CD4-positive, alpha-beta T cell treated with Interleukin-12 subunit alpha and Interleukin-12 subunit beta, for 1 hour (primary cell): ENCODE measurements around the gene SMC1B.
"Not testable (repeated sequence)": the region's sequence is repeated elsewhere in the genome, so short reads cannot be mapped to it uniquely, and the experiment has no call there.

Experiments used
- DNase-seq: peaks from one replicate; pipeline ENCODE4 v3.0.0-alpha.2; 2020

Gene SMC1B

DNA sequence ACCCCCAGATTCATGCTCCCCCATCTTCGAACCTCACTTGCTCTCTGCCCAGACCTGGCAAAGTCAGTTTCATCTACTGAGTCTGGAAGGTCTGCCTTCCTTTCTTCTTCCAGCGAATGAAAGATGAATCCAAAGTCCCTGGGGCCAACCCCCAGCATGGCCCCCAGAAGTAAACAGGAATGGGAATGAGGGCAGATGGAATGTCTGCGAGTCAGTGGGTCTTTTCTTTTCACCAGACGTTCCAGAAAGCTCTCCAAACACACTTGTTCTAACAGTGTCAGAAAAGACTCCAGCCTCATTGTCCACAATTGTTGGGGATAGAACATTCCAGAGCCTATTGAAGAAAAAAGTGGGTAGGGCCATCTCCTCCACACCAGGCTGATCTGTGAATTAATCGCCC is 28.7 kb upstream of the SMC1B start:
- no peak for DNase-seq

DNA sequence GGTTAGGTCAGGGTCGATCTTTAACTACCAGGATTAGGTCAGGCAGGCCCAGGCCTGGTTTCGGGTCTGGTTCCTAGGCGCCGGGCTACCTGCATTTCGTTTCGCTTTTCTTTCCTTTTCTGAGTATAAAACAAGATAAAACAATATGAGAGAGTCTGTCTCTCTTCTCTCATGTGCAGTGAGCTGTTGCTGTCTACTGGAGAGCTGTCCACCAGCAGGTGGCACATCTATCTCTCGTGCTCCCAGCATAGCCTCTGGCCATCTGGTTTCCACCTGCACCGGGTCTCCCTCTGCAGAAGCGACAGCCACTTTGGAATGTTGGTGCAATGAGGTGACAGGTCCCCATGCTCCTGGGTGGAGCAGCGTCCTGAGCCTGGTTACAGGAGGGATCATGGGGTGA is 27.7 kb upstream of the SMC1B start:
- DNase-seq, result peak; percentile 30

DNA sequence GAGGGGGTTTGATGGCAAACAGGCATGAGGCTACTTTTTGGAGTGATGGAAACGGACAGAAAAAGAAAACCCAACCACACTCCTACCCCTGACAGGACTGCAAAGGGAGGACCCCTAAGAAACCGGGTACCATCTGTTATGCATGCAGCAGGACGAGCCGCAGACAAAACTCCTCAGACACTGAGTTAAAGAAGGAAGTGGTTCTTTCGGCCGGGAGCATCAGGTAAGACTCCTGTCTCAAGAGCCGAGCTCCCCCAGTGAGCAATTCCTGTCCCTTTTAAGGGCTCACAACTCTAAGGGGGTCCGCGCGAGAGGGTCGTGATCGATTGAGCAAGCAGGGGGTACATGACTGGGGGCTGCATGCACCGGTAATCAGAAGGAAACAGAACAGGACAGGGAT is 27.3 kb upstream of the SMC1B start:
- DNase-seq, result peak; percentile 1

GRCh38 chr22:45438336-45438735 is 24.9 kb upstream of the SMC1B start:
- no peak for DNase-seq

DNA sequence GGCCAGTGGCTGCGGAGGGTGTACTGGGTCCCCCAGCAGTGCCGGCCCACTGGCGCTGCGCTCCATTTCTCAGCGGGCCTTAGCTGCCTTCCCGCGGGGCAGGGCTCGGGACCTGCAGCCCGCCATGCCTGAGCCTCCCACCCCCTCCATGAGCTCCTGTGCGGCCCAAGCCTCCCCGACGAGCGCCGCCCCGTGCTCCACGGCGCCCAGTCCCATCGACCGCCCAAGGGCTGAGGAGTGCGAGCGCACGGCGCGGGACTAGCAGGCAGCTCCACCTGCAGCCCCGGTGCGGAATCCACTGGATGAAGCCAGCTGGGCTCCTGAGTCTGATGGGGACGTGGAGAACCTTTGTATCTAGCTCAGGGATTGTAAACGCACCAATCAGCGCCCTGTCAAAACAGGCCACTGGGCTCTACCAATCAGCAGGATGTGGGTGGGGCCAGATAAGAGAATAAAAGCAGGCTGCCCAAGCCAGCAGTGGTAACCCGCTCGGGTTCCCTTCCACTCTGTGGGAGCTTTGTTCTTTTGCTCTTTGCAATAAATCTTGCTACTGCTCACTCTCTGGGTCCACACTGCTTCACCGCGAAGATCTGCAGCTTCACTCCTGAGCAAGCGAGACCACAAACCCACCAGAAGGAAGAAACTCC is 23.6 kb upstream of the SMC1B start:
- DNase-seq, result not testable (repeated sequence)

- DNase-seq, result peak; percentile 84
These were observed 22.2 kb upstream of the SMC1B start for GRCh38 chr22:45435544-45436139.

DNA sequence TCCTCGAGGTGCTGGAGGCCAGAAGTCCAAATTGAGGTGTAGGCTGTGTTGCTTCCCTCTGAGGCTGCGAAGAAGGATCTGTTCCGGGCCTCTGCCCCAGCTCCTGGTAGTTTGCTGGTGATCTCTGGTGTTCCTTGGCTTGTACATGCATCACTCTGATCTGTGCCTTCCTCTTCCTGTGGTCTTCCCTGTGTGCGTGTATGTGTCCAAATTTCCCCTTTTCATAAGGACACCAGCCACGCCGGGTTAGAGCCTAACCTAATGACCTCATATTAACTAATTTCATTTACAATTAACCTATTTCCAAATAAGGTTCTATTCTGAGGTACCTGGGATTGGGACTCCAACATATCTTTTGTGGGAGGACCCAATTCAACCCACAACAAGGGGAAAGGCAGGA is 21.6 kb upstream of the SMC1B start:
- no peak for DNase-seq

GRCh38 chr22:45430871-45431270 is 17.5 kb upstream of the SMC1B start:
- no peak for DNase-seq

- DNase-seq, result no peak
These were observed 16.8 kb upstream of the SMC1B start for GRCh38 chr22:45429981-45430775.

- DNase-seq, result no peak
These were observed 16.0 kb upstream of the SMC1B start for GRCh38 chr22:45429424-45429823.

DNA sequence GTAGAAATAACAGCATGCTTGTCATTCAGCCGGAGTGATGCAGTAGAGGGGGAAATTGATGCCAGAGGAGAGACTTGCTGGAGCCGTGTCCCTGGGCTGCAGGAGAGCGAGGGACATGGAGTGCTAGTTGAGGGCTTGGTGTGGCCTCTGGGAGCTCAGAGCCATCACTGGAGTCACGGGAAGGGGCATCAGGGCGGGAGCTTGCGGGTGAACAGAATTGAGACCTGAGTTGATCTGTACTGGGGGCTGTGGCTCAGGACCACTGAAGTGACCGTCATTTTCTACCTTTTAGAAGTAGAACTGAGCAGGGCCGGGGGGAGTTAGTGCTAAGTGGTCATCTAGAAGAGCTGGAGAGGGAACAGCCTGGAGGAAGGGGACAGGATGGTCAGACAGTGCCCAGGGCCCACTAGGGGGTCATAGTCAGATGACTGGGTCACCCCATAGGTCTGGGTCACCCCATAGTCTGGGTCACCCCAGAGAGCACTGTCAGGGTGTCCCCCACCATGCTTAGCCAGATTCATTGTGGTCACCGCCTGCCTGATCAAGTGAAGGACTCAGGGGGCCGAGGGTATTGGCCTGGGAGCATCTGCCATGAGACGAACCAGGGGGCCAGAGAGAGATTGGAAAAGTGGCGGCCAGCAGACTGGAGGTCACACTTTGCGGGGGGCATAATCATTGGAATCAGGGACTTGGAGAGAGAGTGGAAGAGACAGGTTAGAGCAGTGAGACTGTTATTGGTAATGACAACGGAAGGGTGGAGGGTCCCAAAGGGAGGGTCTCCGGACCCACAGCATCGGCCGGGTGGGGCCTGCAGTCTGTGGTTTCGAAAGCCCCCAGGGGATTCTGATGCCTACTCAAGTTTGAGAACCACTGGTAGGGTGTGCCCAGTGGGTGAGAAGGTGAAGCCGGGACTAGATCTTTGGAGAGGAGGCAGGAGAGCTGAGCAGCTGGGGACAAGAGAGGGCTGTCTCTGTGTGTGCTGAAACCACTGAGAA is 15.3 kb upstream of the SMC1B start:
- no peak for DNase-seq

DNA sequence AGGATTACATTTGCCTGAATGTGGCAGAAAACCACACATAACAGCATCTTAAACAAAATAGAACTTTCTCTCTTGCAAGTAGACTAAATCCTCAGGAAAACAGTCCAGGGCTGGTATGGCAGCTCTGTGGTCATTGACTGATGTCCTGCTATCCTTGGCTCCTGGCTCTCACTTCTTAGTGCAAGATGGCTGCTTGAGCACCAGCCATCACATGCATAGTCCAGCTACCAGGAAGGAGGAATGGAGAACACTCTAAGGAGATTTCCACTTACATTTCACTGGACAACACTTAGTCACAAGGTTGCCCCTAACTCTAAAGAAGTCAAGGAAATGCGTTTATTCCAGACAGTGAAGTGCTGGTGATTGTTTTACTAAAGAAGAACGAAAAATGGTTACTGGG is 13.7 kb upstream of the SMC1B start:
- DNase-seq, result no peak

GRCh38 chr22:45426387-45426786 is 13.0 kb upstream of the SMC1B start:
- no peak for DNase-seq

- DNase-seq, result no peak
These were observed 12.3 kb upstream of the SMC1B start for GRCh38 chr22:45425531-45426265.

- DNase-seq, result no peak
These were observed 11.7 kb upstream of the SMC1B start for GRCh38 chr22:45425101-45425500.

DNA sequence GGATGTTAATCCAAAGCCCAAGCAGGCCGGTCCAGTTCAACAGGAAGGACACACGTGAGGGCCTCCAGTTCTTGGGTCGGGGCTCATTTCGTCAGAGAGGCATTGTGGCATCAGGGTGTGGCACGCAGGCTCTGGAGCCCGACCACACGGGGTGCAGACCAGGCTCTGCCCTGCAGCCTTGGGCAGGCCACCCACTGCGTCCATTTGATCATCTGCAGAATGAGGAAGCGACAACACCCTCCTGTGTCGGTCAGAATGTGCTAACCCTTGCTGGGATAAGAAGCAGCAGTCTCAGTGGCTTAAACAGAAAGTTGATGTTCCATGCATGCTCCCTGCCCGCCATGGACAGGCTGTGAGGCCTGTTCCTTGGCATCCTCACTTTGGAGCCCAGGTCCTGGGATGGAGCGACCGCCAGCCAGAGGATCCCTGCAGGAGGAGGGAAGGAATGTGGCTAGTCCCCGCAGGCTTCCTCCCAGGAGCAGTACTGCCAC is 10.9 kb upstream of the SMC1B start:
- no peak for DNase-seq

DNA sequence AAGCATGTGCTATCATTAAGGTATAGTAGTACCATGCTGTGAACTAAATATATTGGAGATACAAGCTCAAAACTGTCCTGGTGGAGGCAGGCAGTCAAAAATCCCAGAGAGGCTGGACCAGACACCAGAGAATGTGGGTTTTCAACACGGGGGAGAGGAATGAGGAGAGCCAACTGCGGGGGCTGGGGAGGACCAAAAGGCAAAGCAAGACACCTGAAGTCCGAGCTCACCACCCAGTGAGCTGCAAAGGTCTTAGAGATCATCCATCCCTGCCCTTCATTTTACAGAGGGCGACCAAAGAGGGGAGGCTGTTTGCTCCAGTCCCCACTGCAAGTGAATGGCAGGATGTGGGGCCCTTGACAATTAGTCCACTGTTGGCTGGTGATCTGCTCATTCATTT is 10.1 kb upstream of the SMC1B start:
- no peak for DNase-seq

GRCh38 chr22:45422237-45422983 is 9.0 kb upstream of the SMC1B start:
- no peak for DNase-seq

GRCh38 chr22:45421349-45422055 is 8.1 kb upstream of the SMC1B start:
- DNase-seq, result no peak

- no peak for DNase-seq
These were observed 7.1 kb upstream of the SMC1B start for GRCh38 chr22:45420539-45420938.

DNA sequence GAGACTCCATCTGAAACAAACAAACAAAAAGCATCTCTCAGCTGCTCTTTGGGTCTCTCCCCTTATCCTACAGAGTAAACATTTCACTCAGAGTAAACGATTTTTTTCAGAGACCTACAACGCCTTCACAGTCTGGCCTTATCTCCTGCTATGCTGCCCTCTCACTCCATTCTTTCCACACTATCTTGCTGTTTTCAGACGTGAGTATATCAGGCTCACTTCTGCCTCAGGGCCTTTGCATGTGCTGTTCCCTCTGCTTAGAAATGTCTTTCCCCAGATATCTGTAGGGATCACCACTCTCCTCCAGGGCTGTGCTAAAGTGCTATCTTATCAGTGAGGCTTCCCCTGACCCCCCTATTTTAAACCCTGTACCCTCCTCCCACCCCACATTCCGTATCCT is 6.6 kb upstream of the SMC1B start:
- no peak for DNase-seq
